IMR-90 (cell line): Measurements from ENCODE around the gene CDK5RAP3. TPM values are rescaled to one million over a fixed set of nuclear protein-coding genes. Genes with fewer than 3 reads are reported as not detected.

Source experiments
- ATAC-seq: fragments of 200-7000 bp; cut with Tn5 transposase; 2 replicates; pipeline ENCODE4 v1.9.1; 2020; ENCODE audit warnings: low read depth, mild to moderate bottlenecking, moderate library complexity
- BruUV-seq: library from RNA; stranded (reverse); fragments of 400-500 nt; replicated peaks from 2 replicates; lab custom pipeline; 2021; lab: Mats Ljungman, UMichigan
- CTCF ChIA-PET: fragments of 300-600 bp; formaldehyde crosslinking; extraction: SDS; loops from one replicate; lab custom pipeline; 2021; ENCODE audit warnings: antibody characterized with exemption; lab: Yijun Ruan, JAX
- POLR2A ChIA-PET: fragments of 300-600 bp; sonication (Branson Sonifier 250); formaldehyde crosslinking; loops from one replicate; lab custom pipeline; 2022; ENCODE audit warnings: antibody characterized with exemption; ENCODE audit not compliant: unreplicated experiment; lab: Charles Lee
- DNase-seq: peaks from one replicate; pipeline ENCODE4 v3.0.0; 2013
- H2AFZ ChIP-seq: replicated peaks from 2 replicates; pipeline ENCODE3; 2013; ENCODE audit warnings: low read length, mild to moderate bottlenecking; ENCODE audit not compliant: poor library complexity
- H2AK5ac ChIP-seq: 2 replicates; pipeline ENCODE4 v1.6.1; 2013; ENCODE audit warnings: low read depth, low read length, inconsistent platforms
- H2AK9ac ChIP-seq: replicated peaks from 2 replicates; pipeline ENCODE3; 2013; ENCODE audit warnings: mild to moderate bottlenecking, low read depth, low read length, moderate library complexity; ENCODE audit not compliant: poor library complexity
- H2BK120ac ChIP-seq: 2 replicates; pipeline ENCODE4 v1.6.1; 2013; ENCODE audit warnings: low read depth, low read length, inconsistent platforms
- H2BK15ac ChIP-seq: 3 replicates; pipeline ENCODE4 v1.6.1; 2013; ENCODE audit warnings: low read depth, low read length, inconsistent platforms
- H2BK20ac ChIP-seq: 2 replicates; pipeline ENCODE4 v1.6.1; 2013; ENCODE audit warnings: low read depth, mild to moderate bottlenecking, inconsistent platforms, low read length, moderate library complexity
- H2BK5ac ChIP-seq: 2 replicates; pipeline ENCODE4 v1.6.1; 2013; ENCODE audit warnings: mild to moderate bottlenecking, low read depth, low read length, inconsistent platforms; ENCODE audit not compliant: poor library complexity, severe bottlenecking
- H3K14ac ChIP-seq: replicated peaks from 2 replicates; pipeline ENCODE4 v1.6.1; 2013; ENCODE audit warnings: low read depth, low read length, inconsistent platforms
- H3K18ac ChIP-seq: 2 replicates; pipeline ENCODE4 v1.6.1; 2013; ENCODE audit warnings: low read depth, low read length, control low read depth
- H3K23ac ChIP-seq: 2 replicates; pipeline ENCODE4 v1.6.1; 2013; ENCODE audit warnings: low read depth, low read length, inconsistent platforms
- H3K27ac ChIP-seq: 2 replicates; pipeline ENCODE4 v1.5.1; 2013; ENCODE audit warnings: mild to moderate bottlenecking, control low read depth, low read length; ENCODE audit not compliant: insufficient read depth
- H3K27me3 ChIP-seq: 2 replicates; pipeline ENCODE4 v1.6.1; 2013; ENCODE audit warnings: low read length; ENCODE audit not compliant: control insufficient read depth, insufficient read depth
- H3K36me3 ChIP-seq: 2 replicates; pipeline ENCODE4 v1.6.1; 2013; ENCODE audit warnings: low read length, mixed read lengths; ENCODE audit not compliant: control insufficient read depth, insufficient read depth
- H3K4ac ChIP-seq: 2 replicates; pipeline ENCODE4 v1.6.1; 2013; ENCODE audit warnings: low read depth, low read length, inconsistent platforms
- H3K4me1 ChIP-seq: 2 replicates; pipeline ENCODE4 v1.6.1; 2013; ENCODE audit warnings: low read length, mixed read lengths; ENCODE audit not compliant: control insufficient read depth, insufficient read depth
- H3K4me2 ChIP-seq: 2 replicates; pipeline ENCODE4 v1.6.1; 2013; ENCODE audit warnings: low read depth, mild to moderate bottlenecking, control low read depth, low read length, moderate library complexity
- H3K4me3 ChIP-seq: 2 replicates; pipeline ENCODE4 v1.5.1; 2013; ENCODE audit warnings: low read depth, mild to moderate bottlenecking, control low read depth, low read length, moderate library complexity; ENCODE audit not compliant: insufficient read depth
- H3K56ac ChIP-seq: 2 replicates; pipeline ENCODE4 v1.6.1; 2013; ENCODE audit warnings: low read length, inconsistent platforms; ENCODE audit not compliant: insufficient read depth; ENCODE audit errors: extremely low read depth
- H3K79me1 ChIP-seq, 2 experiments: 2 replicates each; pipeline ENCODE4 v1.6.1; 2013; ENCODE audit warnings: low read length in 2 of 2, inconsistent platforms in 1 of 2, low read depth in 1 of 2
- H3K9ac ChIP-seq: 2 replicates; pipeline ENCODE4 v1.6.1; 2013; ENCODE audit warnings: low read depth, low read length, control low read depth
- H3K9me1 ChIP-seq: 2 replicates; pipeline ENCODE4 v1.6.1; 2013; ENCODE audit warnings: low read length, inconsistent platforms; ENCODE audit not compliant: insufficient read depth
- H3K9me3 ChIP-seq: 2 replicates; pipeline ENCODE4 v1.6.1; 2013; ENCODE audit warnings: low read length; ENCODE audit not compliant: control insufficient read depth, insufficient read depth
- H4K20me1 ChIP-seq: 2 replicates; pipeline ENCODE4 v1.6.1; 2013; ENCODE audit warnings: low read length, inconsistent platforms; ENCODE audit not compliant: insufficient read depth
- H4K5ac ChIP-seq: 2 replicates; pipeline ENCODE4 v1.6.1; 2013; ENCODE audit warnings: mild to moderate bottlenecking, low read depth, low read length, control low read depth
- H4K8ac ChIP-seq, 2 experiments: 2 replicates each; pipeline ENCODE4 v1.6.1; 2013; ENCODE audit warnings: low read depth in 2 of 2, low read length in 2 of 2, control low read depth in 1 of 2, inconsistent platforms in 1 of 2
- H4K91ac ChIP-seq: 2 replicates; pipeline ENCODE4 v1.6.1; 2013; ENCODE audit warnings: low read depth, low read length, inconsistent platforms; ENCODE audit not compliant: insufficient read depth
- BHLHE40 ChIP-seq: fragments of 150-350 bp; IDR thresholded peaks from 2 replicates; pipeline ENCODE4 v1.6.1; 2016; ENCODE audit warnings: mild to moderate bottlenecking, low read depth, low read length
- CEBPB ChIP-seq: IDR thresholded peaks from 2 replicates; pipeline ENCODE4 v1.6.1; 2012; ENCODE audit warnings: low read depth, low read length, improper control_type of control experiment
- CHD1 ChIP-seq: IDR thresholded peaks from 2 replicates; pipeline ENCODE4 v1.6.1; 2012; ENCODE audit warnings: low read depth, low read length, improper control_type of control experiment
- ELK1 ChIP-seq: fragments of 150-350 bp; IDR thresholded peaks from 2 replicates; pipeline ENCODE4 v1.6.1; 2016; ENCODE audit warnings: low read depth, mild to moderate bottlenecking, low read length, moderate library complexity, borderline replicate concordance
- MAFK ChIP-seq: IDR thresholded peaks from 2 replicates; pipeline ENCODE4 v1.6.1; 2012; ENCODE audit warnings: low read depth, low read length, improper control_type of control experiment
- MAZ ChIP-seq: IDR thresholded peaks from 2 replicates; pipeline ENCODE4 v1.6.1; 2012; ENCODE audit warnings: low read depth, mild to moderate bottlenecking, low read length, improper control_type of control experiment, moderate library complexity, borderline replicate concordance
- MXI1 ChIP-seq: IDR thresholded peaks from 2 replicates; pipeline ENCODE4 v1.6.1; 2012; ENCODE audit warnings: low read depth, mild to moderate bottlenecking, low read length, moderate library complexity, borderline replicate concordance
- NFE2L2 ChIP-seq: fragments of 150-350 bp; IDR thresholded peaks from 2 replicates; pipeline ENCODE4 v1.6.1; 2016; ENCODE audit warnings: low read depth, mild to moderate bottlenecking, low read length
- POLR2A ChIP-seq: IDR thresholded peaks from 2 replicates; pipeline ENCODE4 v1.6.1; 2012; ENCODE audit warnings: mild to moderate bottlenecking, low read depth, low read length
- RAD21 ChIP-seq: IDR thresholded peaks from 2 replicates; pipeline ENCODE4 v1.6.1; 2012; ENCODE audit warnings: low read length, improper control_type of control experiment
- RCOR1 ChIP-seq: IDR thresholded peaks from 2 replicates; pipeline ENCODE4 v1.6.1; 2012; ENCODE audit warnings: mild to moderate bottlenecking, low read length, improper control_type of control experiment; ENCODE audit not compliant: insufficient replicate concordance
- RFX5 ChIP-seq: IDR thresholded peaks from 2 replicates; pipeline ENCODE4 v1.8.0; 2012; ENCODE audit warnings: low read depth, mild to moderate bottlenecking, low read length, moderate library complexity
- SMC3 ChIP-seq: fragments of 150-350 bp; IDR thresholded peaks from 2 replicates; pipeline ENCODE4 v1.6.1; 2016; ENCODE audit warnings: low read depth, mild to moderate bottlenecking, antibody characterized with exemption, low read length, moderate library complexity
- WGBS, 2 experiments: methylation state at CpG; one replicate each; pipeline versions ENCODE4 v1.1.5 to v1.1.7; 2013; ENCODE audit warnings: missing lambda C conversion rate in 2 of 2; ENCODE audit not compliant: insufficient read length in 1 of 2; ENCODE audit errors: extremely low coverage in 2 of 2; 5-methylcytosine and 5-hydroxymethylcytosine counted together
- dilution Hi-C: fragments of 300-500 bp; cut with HindIII; formaldehyde crosslinking; loops from one replicate; pipeline ENCODE4 v1.14.3; 2018; ENCODE audit warnings: low sequenced_read_pairs; ENCODE audit not compliant: unreplicated experiment
- in situ Hi-C: fragments of 300-500 bp; cut with MboI; formaldehyde crosslinking; loops from 3 replicates; pipeline ENCODE4 v1.14.3; 2019; ENCODE audit warnings: low sequenced_read_pairs, inconsistent platforms, mixed read lengths
- intact Hi-C: fragments of 100-400 bp; cut with micrococcal nuclease; formaldehyde crosslinking; loops from 2 replicates; pipeline ENCODE4 v1.10.0; 2022
- polyA plus RNA-seq, 3 experiments: library from polyadenylated mRNA; depleted of rRNA; stranded (reverse); fragments of >200 nt; gene quantifications; 2 replicates each; pipeline ENCODE4 v1.2.3, GENCODE V29; 2012; ENCODE audit warnings: low replicate concordance in 1 of 3
- total RNA-seq: library from RNA; depleted of rRNA; stranded (reverse); fragments of >200 nt; gene quantifications from 2 replicates; pipeline ENCODE4 v1.2.3, GENCODE V29; 2012
- TF ChIP-seq, protein P1 (sequence below): conservative IDR thresholded peaks from 2 replicates; pipeline ENCODE4 v1.5.1; 2012; ENCODE audit warnings: mild to moderate bottlenecking, low read depth, low read length, improper control_type of control experiment

CDK5RAP3 gene
- total and polyA plus RNA-seq, 2 of the 4 experiments (the other 2 are of a cell fraction) = 75.3 to 153 TPM

- POLR2A ChIA-PET = interaction anchor here (1.3 kb wide), 1 partner anchor 13 kb away, joined by 3 read pairs; no protein-coding TSS in a partner anchor
- peak overlapping the region; percentile 26; the same call in 1 of the 2 replicates for H3K18ac ChIP-seq
- peak overlapping the region; percentile 96 for H4K91ac ChIP-seq
- in situ Hi-C loops (no loop called here), intact Hi-C loops (no loop called here), dilution Hi-C loops (no loop called here)
- CTCF ChIA-PET = interaction anchor here (0.5 to 1.1 kb wide), 3 partner anchors 12 to 220 kb away, joined by 3 to 4 read pairs (median 3); partner anchors contain the start of gene CDK5RAP3
- H3K23ac ChIP-seq = no peak overlapping the region
- peak overlapping the region; percentile 92 for H2BK120ac ChIP-seq
- peak overlapping the region; percentile 100 for H4K5ac ChIP-seq
- H3K14ac ChIP-seq = 0 out of 2 replicates have a peak overlapping the region, but pooled peaks have one; percentile 61
- peaks cover 14% of the 10 kb centered on the region for H3K9me1 ChIP-seq
- peak overlapping the region; percentile 98 for H2BK5ac ChIP-seq
- peak overlapping the region; percentile 90 for H2AK5ac ChIP-seq
- 51% methylated on average over 8 of the region's 17 CpGs; no CpG with 5 or more reads in 1 of the 2 experiments for WGBS, 2 experiments
- peak overlapping the region; percentile 97 for H3K4ac ChIP-seq
- BruUV-seq = no TSS peak
- no peak for DNase-seq
- H2AFZ ChIP-seq = peak overlapping the region; percentile 86
- H2AK9ac ChIP-seq = peak overlapping the region; percentile 43
- H3K79me1 ChIP-seq = no peaks in the 10 kb centered on the region
- H3K27ac ChIP-seq = peak overlapping the region; percentile 88
- no peak overlapping the region for H3K4me3 ChIP-seq
- peaks cover 14% of the 10 kb centered on the region for H3K4me1 ChIP-seq
- no peaks in the 10 kb centered on the region for H3K27me3 ChIP-seq
- H3K9me3 ChIP-seq = no peaks in the 10 kb centered on the region
- no peak for ATAC-seq
- no peak overlapping the region for H3K56ac ChIP-seq
- H4K8ac ChIP-seq = peak overlapping the region; percentile 97 to 99; a peak in 3 of 4 replicates
- H4K20me1 ChIP-seq = no peaks in the 10 kb centered on the region
- H3K9ac ChIP-seq = no peak overlapping the region
- H3K4me2 ChIP-seq = no peak overlapping the region
- H3K36me3 ChIP-seq = no peaks in the 10 kb centered on the region
- H2BK15ac ChIP-seq = peak overlapping the region; percentile 74; the same call in 2 of the 3 replicates
- peak overlapping the region; percentile 99 for H2BK20ac ChIP-seq
- TF ChIP-seq ELK1 (no peak), RAD21 (no peak), MXI1 (no peak), BHLHE40 (no peak), POLR2A (no peak), RCOR1 (no peak), NFE2L2 (no peak), SMC3 (no peak), MAFK (no peak), MAZ (no peak), CEBPB (no peak), CHD1 (no peak), RFX5 (no peak)
- TF ChIP-seq, protein P1, sequence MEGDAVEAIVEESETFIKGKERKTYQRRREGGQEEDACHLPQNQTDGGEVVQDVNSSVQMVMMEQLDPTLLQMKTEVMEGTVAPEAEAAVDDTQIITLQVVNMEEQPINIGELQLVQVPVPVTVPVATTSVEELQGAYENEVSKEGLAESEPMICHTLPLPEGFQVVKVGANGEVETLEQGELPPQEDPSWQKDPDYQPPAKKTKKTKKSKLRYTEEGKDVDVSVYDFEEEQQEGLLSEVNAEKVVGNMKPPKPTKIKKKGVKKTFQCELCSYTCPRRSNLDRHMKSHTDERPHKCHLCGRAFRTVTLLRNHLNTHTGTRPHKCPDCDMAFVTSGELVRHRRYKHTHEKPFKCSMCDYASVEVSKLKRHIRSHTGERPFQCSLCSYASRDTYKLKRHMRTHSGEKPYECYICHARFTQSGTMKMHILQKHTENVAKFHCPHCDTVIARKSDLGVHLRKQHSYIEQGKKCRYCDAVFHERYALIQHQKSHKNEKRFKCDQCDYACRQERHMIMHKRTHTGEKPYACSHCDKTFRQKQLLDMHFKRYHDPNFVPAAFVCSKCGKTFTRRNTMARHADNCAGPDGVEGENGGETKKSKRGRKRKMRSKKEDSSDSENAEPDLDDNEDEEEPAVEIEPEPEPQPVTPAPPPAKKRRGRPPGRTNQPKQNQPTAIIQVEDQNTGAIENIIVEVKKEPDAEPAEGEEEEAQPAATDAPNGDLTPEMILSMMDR = no peak
Measured at GRCh38 chr17:48003417-48004151, 32.7 kb downstream of the CDK5RAP3 start.
